HepG2 (cell line): ENCODE measurements around the gene DMAC2L. TPM values are rescaled to one million over a fixed set of nuclear protein-coding genes. Genes with fewer than 3 reads are reported as not detected.

Experiments used
- GZF1 ChIP-seq: sonication (generic); formaldehyde crosslinking; IDR thresholded peaks from 2 replicates; pipeline ENCODE4 v1.5.1; 2020; ENCODE audit warnings: mild to moderate bottlenecking, missing genetic modification reagents
- HNRNPH1 ChIP-seq: fragments of 200-400 bp; formaldehyde crosslinking; optimal IDR thresholded peaks from 2 replicates; pipeline ENCODE3; 2017; ENCODE audit warnings: mild to moderate bottlenecking, low read depth, low read length
- NR2F1 ChIP-seq, 2 experiments: fragments of 450-650 bp in 1 of 2; formaldehyde crosslinking in 1 of 2; IDR thresholded peaks; 2 replicates each; pipeline versions ENCODE4 v1.5.0 to v1.6.1; 2016 to 2020; ENCODE audit warnings: mild to moderate bottlenecking in 1 of 2, missing compliant biosample characterization in 1 of 2, missing genetic modification reagents in 1 of 2, moderate library complexity in 1 of 2
- REXO4 ChIP-seq: sonication (generic); formaldehyde crosslinking; IDR thresholded peaks from 2 replicates; pipeline ENCODE4 v1.8.0; 2022; ENCODE audit warnings: missing genetic modification reagents, mild to moderate bottlenecking, borderline replicate concordance
- SAFB2 ChIP-seq: sonication (generic); formaldehyde crosslinking; IDR thresholded peaks from 2 replicates; pipeline ENCODE4 v1.5.1; 2020; ENCODE audit warnings: missing genetic modification reagents, low read depth, mild to moderate bottlenecking, borderline replicate concordance
- SOX13 ChIP-seq, 3 experiments: fragments of 450-650 bp in 1 of 3; sonication (generic) in 1 of 3; formaldehyde crosslinking in 1 of 3; IDR thresholded peaks in 2 of 3; conservative IDR thresholded peaks in 1 of 3; 2 replicates each; pipeline versions ENCODE4 v1.5.0 to v1.6.1; 2016 to 2020; ENCODE audit warnings: antibody characterized with exemption in 1 of 3, mild to moderate bottlenecking in 1 of 3, missing compliant biosample characterization in 1 of 3, missing genetic modification reagents in 1 of 3, moderate library complexity in 1 of 3
- TBX2 ChIP-seq: sonication (generic); formaldehyde crosslinking; IDR thresholded peaks from 2 replicates; pipeline ENCODE4 v1.5.0; 2020; ENCODE audit warnings: missing genetic modification reagents, mild to moderate bottlenecking, borderline replicate concordance
- ZNF224 ChIP-seq: sonication (generic); formaldehyde crosslinking; IDR thresholded peaks from 2 replicates; pipeline ENCODE4 v1.5.0; 2020; ENCODE audit warnings: mild to moderate bottlenecking, missing genetic modification reagents
- ZNF350 ChIP-seq: sonication (generic); formaldehyde crosslinking; IDR thresholded peaks from 2 replicates; pipeline ENCODE4 v1.4.0; 2020; ENCODE audit warnings: mild to moderate bottlenecking, low read depth, missing genetic modification reagents, borderline replicate concordance
- ZNF614 ChIP-seq: IDR thresholded peaks from 2 replicates; pipeline ENCODE4 v1.6.1; 2018; ENCODE audit warnings: missing biosample characterization, missing genetic modification reagents, inconsistent platforms, borderline replicate concordance
- ZNF75D ChIP-seq: sonication (generic); formaldehyde crosslinking; IDR thresholded peaks from 2 replicates; pipeline ENCODE4 v1.8.1; 2023; ENCODE audit warnings: missing genetic modification reagents, mild to moderate bottlenecking, borderline replicate concordance
- polyA plus RNA-seq, 8 experiments: library from polyadenylated mRNA; depleted of rRNA in 3 of 8; stranded (reverse) in 7 of 8; unstranded in 1 of 8; fragments of >200 nt; fragmentation: Illumina TruSeq in 4 of 8; extraction: Trizol in 4 of 8; gene quantifications; 2 replicates each; pipeline versions ENCODE4 v1.2.1 to v1.2.3, GENCODE V29; 2011 to 2016; ENCODE audit warnings: low read depth in 4 of 8, missing spikeins in 1 of 8, mixed read lengths in 1 of 8; ENCODE audit not compliant: insufficient read depth in 1 of 8
- total RNA-seq, 5 experiments: library from RNA; depleted of rRNA; stranded (reverse); fragments of >200 nt; fragmentation: Illumina TruSeq; extraction: Trizol; gene quantifications; 2 replicates each; pipeline ENCODE4 v1.2.3, GENCODE V29; 2016; ENCODE audit warnings: low read depth in 1 of 5
- TF ChIP-seq, protein P1 (sequence below), 2 experiments: sonication (generic) in 1 of 2; formaldehyde crosslinking in 1 of 2; IDR thresholded peaks; 2 replicates each; pipeline versions ENCODE4 v1.4.0 to v1.6.1; 2018 to 2020; ENCODE audit warnings: missing genetic modification reagents in 2 of 2, borderline replicate concordance in 1 of 2, low read depth in 1 of 2, mild to moderate bottlenecking in 1 of 2, missing biosample characterization in 1 of 2
- TF ChIP-seq, protein P2 (sequence below): sonication (generic); formaldehyde crosslinking; IDR thresholded peaks from 2 replicates; pipeline ENCODE4 v1.8.1; 2023; ENCODE audit warnings: missing genetic modification reagents, inconsistent platforms, borderline replicate concordance
- TF ChIP-seq, protein P3 (sequence below): sonication (generic); formaldehyde crosslinking; IDR thresholded peaks from 2 replicates; pipeline ENCODE4 v1.5.0; 2020; ENCODE audit warnings: missing genetic modification reagents
- TF ChIP-seq, protein P4 (sequence below): sonication (generic); formaldehyde crosslinking; IDR thresholded peaks from 2 replicates; pipeline ENCODE4 v1.8.0; 2022; ENCODE audit warnings: mild to moderate bottlenecking, missing genetic modification reagents, moderate library complexity
- TF ChIP-seq, protein P5 (sequence below): sonication (generic); formaldehyde crosslinking; IDR thresholded peaks from 2 replicates; pipeline ENCODE4 v1.4.0; 2020; ENCODE audit warnings: missing genetic modification reagents, mild to moderate bottlenecking, borderline replicate concordance

The DMAC2L gene
- total and polyA plus RNA-seq, 2 of the 13 experiments (the other 11 are each of a cell fraction or from before 2014, with no cell fraction given): 19.4 to 23.2 TPM

DNA sequence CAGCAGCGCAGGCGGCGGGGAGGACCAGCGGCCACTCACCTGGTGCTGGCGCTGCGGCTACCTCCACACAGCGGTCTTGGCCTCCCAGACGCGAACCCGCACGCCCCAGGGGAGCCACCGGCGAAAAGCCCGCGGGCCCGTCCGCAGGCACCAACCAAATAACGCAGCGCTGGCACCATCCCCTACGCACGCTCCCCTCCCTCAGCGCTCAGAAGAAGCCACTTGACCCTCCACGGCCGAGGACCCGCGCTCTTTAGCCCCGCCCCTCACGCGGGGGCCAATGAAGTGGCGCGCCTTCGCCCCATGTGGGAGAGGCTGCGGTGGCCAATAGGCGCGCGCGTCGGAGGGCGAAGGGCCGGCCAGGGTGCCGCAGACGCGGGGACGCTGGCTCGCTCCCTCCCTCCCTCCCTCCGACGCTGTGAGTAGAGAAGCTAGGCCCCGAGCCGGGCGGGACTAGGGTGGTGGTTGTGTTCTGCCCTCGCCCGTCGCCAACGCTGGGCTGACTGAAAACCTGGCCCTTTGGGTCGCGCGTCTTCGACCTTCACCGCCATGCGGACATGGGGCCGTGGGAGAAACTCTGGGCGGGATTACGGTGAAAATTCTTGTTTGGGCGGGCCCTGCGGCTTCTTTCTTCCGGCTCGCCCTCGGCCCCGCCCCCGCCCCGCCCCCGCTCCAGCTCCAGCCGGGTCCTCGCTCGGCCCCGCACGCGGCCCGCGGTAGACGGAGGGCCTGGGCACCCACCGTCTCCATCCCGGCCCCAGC, at the start of gene DMAC2L, which contains the start of gene L2HGDH (continued):
- TF ChIP-seq, protein P1, sequence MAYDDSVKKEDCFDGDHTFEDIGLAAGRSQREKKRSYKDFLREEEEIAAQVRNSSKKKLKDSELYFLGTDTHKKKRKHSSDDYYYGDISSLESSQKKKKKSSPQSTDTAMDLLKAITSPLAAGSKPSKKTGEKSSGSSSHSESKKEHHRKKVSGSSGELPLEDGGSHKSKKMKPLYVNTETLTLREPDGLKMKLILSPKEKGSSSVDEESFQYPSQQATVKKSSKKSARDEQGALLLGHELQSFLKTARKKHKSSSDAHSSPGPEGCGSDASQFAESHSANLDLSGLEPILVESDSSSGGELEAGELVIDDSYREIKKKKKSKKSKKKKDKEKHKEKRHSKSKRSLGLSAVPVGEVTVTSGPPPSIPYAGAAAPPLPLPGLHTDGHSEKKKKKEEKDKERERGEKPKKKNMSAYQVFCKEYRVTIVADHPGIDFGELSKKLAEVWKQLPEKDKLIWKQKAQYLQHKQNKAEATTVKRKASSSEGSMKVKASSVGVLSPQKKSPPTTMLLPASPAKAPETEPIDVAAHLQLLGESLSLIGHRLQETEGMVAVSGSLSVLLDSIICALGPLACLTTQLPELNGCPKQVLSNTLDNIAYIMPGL (CRISPR knock-in tag; IDR thresholded peaks at IDR 0.05; ENCODE audit: borderline replicate concordance in 1 of 2, low read depth in 1 of 2): peak; percentile 88 to 95
- TF ChIP-seq, protein P2, sequence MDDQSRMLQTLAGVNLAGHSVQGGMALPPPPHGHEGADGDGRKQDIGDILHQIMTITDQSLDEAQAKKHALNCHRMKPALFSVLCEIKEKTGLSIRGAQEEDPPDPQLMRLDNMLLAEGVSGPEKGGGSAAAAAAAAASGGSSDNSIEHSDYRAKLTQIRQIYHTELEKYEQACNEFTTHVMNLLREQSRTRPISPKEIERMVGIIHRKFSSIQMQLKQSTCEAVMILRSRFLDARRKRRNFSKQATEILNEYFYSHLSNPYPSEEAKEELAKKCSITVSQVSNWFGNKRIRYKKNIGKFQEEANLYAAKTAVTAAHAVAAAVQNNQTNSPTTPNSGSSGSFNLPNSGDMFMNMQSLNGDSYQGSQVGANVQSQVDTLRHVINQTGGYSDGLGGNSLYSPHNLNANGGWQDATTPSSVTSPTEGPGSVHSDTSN (CRISPR knock-in tag): no peak; the same call in 1 of the 2 replicates
- TF ChIP-seq ZNF350 (CRISPR knock-in tag) (peak; percentile 72; the same call in 1 of the 2 replicates), ZNF75D (CRISPR knock-in tag) (no peak; the same call in 1 of the 2 replicates), NR2F1 (CRISPR knock-in tag; IDR thresholded peaks at IDR 0.05) (peak in 1 of 2 experiments; percentile 2; a peak in 1 of 4 replicates), SOX13 (IDR thresholded peaks at IDR 0.05) (no peak), SOX13 (CRISPR knock-in tag; conservative IDR thresholded peaks at IDR 0.05 in 1 of 2, IDR thresholded peaks at IDR 0.05 in 1 of 2) (no peak; a peak in 1 of 4 replicates), TBX2 (CRISPR knock-in tag) (peak; percentile 76), SAFB2 (peak; percentile 93; the same call in 1 of the 2 replicates), REXO4 (CRISPR knock-in tag) (no peak), ZNF224 (CRISPR knock-in tag) (peak; percentile 97), HNRNPH1 (no peak), ZNF614 (CRISPR knock-in tag) (peak; percentile 56; the same call in 1 of the 2 replicates), GZF1 (CRISPR knock-in tag) (no peak)
- TF ChIP-seq, protein P3, sequence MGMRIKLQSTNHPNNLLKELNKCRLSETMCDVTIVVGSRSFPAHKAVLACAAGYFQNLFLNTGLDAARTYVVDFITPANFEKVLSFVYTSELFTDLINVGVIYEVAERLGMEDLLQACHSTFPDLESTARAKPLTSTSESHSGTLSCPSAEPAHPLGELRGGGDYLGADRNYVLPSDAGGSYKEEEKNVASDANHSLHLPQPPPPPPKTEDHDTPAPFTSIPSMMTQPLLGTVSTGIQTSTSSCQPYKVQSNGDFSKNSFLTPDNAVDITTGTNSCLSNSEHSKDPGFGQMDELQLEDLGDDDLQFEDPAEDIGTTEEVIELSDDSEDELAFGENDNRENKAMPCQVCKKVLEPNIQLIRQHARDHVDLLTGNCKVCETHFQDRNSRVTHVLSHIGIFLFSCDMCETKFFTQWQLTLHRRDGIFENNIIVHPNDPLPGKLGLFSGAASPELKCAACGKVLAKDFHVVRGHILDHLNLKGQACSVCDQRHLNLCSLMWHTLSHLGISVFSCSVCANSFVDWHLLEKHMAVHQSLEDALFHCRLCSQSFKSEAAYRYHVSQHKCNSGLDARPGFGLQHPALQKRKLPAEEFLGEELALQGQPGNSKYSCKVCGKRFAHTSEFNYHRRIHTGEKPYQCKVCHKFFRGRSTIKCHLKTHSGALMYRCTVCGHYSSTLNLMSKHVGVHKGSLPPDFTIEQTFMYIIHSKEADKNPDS: no peak
- TF ChIP-seq, protein P4, sequence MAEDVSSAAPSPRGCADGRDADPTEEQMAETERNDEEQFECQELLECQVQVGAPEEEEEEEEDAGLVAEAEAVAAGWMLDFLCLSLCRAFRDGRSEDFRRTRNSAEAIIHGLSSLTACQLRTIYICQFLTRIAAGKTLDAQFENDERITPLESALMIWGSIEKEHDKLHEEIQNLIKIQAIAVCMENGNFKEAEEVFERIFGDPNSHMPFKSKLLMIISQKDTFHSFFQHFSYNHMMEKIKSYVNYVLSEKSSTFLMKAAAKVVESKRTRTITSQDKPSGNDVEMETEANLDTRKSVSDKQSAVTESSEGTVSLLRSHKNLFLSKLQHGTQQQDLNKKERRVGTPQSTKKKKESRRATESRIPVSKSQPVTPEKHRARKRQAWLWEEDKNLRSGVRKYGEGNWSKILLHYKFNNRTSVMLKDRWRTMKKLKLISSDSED (CRISPR knock-in tag): no peak
- TF ChIP-seq, protein P5, sequence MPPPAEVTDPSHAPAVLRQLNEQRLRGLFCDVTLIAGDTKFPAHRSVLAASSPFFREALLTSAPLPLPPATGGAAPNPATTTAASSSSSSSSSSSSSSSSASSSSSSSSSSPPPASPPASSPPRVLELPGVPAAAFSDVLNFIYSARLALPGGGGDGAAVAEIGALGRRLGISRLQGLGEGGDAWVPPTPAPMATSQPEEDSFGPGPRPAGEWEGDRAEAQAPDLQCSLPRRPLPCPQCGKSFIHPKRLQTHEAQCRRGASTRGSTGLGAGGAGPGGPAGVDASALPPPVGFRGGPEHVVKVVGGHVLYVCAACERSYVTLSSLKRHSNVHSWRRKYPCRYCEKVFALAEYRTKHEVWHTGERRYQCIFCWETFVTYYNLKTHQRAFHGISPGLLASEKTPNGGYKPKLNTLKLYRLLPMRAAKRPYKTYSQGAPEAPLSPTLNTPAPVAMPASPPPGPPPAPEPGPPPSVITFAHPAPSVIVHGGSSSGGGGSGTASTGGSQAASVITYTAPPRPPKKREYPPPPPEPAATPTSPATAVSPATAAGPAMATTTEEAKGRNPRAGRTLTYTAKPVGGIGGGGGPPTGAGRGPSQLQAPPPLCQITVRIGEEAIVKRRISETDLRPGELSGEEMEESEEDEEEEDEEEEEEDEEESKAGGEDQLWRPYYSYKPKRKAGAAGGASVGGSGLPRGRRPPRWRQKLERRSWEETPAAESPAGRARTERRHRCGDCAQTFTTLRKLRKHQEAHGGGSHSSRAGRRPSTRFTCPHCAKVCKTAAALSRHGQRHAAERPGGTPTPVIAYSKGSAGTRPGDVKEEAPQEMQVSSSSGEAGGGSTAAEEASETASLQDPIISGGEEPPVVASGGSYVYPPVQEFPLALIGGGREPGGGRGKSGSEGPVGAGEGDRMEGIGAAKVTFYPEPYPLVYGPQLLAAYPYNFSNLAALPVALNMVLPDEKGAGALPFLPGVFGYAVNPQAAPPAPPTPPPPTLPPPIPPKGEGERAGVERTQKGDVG (CRISPR knock-in tag): peak; percentile 45; the same call in 1 of the 2 replicates
